ENCODE data around the gene IL17RB.

The IL17RB gene

DNA sequence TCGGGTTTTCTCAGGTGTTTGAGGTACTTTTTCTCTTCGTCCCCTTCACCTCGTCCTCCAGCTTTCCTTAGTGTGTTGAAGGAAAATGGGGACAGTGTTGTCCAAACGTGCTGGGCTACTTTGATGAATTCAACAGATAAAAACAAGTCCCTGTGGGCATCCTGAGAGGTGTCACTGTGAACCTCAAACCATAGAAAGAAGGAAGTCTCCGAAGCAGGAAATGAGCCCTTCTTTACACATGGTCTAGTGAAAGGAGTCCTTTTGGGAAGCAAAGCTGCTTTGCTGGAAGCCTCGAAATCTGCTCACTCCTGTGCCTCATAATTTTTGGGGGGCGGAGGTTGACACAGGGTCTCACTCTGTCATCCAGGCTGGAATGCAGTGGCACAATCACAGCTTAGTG, 10.6 kb downstream of the IL17RB start:
- Mint-ChIP-seq H3K9me3 (no peaks in the 10 kb centered on the region), H3K4me1 (no peaks in the 10 kb centered on the region), H3K27me3 (peaks cover 3% of the 10 kb centered on the region), H3K4me3 (no peak overlapping the region), H3K36me3 (ENCODE audit: low read depth) (peaks cover 4% of the 10 kb centered on the region), H3K27ac (no peak overlapping the region)
- no peak for DNase-seq
- ATAC-seq = no peak

DNA sequence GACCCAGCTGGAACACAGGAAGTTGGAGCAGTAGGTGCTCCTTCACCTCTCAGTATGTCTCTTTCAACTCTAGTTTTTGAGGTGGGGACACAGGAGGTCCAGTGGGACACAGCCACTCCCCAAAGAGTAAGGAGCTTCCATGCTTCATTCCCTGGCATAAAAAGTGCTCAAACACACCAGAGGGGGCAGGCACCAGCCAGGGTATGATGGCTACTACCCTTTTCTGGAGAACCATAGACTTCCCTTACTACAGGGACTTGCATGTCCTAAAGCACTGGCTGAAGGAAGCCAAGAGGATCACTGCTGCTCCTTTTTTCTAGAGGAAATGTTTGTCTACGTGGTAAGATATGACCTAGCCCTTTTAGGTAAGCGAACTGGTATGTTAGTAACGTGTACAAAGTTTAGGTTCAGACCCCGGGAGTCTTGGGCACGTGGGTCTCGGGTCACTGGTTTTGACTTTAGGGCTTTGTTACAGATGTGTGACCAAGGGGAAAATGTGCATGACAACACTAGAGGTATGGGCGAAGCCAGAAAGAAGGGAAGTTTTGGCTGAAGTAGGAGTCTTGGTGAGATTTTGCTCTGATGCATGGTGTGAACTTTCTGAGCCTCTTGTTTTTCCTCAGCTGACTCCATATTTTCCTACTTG, 11.9 kb downstream of the IL17RB start:
- no peak overlapping the region for H3K4me3 Mint-ChIP-seq
- no peaks in the 10 kb centered on the region for H3K4me1 Mint-ChIP-seq
- DNase-seq (no peak), ATAC-seq (no peak)
- no peaks in the 10 kb centered on the region for H3K9me3 Mint-ChIP-seq
- peaks cover 3% of the 10 kb centered on the region for H3K27me3 Mint-ChIP-seq
- H3K27ac Mint-ChIP-seq = no peak overlapping the region
- peaks cover 15% of the 10 kb centered on the region for H3K36me3 Mint-ChIP-seq (ENCODE audit: low read depth)

DNA sequence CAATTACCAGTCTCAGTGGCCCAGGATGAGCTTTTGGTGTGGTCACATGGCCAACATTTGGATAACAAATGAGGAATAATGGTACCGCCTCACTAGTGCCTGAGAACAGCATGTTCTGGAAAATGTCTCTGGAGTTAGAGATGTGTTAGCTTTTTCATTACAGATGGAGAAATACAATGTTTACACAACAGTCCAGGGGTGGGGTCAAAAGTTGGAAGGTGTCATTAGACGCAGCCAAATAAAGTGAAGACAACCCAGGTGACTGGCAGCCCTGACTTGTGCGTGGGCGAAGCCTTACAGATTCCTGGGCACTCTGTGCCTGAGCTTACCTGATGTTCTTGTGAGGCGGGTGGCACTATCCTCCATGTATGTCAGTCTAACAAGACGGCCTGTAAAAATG, 12.8 kb downstream of the IL17RB start:
- Mint-ChIP-seq H3K27me3 (peaks cover 1% of the 10 kb centered on the region), H3K36me3 (ENCODE audit: low read depth) (peaks cover 18% of the 10 kb centered on the region), H3K9me3 (no peaks in the 10 kb centered on the region), H3K4me1 (no peaks in the 10 kb centered on the region), H3K27ac (no peak overlapping the region), H3K4me3 (no peak overlapping the region)
- DNase-seq (no peak), ATAC-seq (no peak)

- Mint-ChIP-seq H3K27ac (no peak overlapping the region), H3K9me3 (no peaks in the 10 kb centered on the region), H3K36me3 (ENCODE audit: low read depth) (peaks cover 24% of the 10 kb centered on the region), H3K4me1 (no peaks in the 10 kb centered on the region), H3K4me3 (no peak overlapping the region), H3K27me3 (no peaks in the 10 kb centered on the region)
- no peak for DNase-seq
- ATAC-seq = no peak
Measured at GRCh38 chr3:53860196-53860595, 13.8 kb downstream of the IL17RB start.

GRCh38 chr3:53862241-53862640, 15.9 kb downstream of the IL17RB start:
- no peaks in the 10 kb centered on the region for H3K9me3 Mint-ChIP-seq
- H3K27me3 Mint-ChIP-seq = no peaks in the 10 kb centered on the region
- no peak overlapping the region for H3K4me3 Mint-ChIP-seq
- peaks cover 30% of the 10 kb centered on the region for H3K36me3 Mint-ChIP-seq (ENCODE audit: low read depth)
- DNase-seq (no peak), ATAC-seq (no peak)
- H3K27ac Mint-ChIP-seq = no peak overlapping the region
- H3K4me1 Mint-ChIP-seq = no peaks in the 10 kb centered on the region

DNA sequence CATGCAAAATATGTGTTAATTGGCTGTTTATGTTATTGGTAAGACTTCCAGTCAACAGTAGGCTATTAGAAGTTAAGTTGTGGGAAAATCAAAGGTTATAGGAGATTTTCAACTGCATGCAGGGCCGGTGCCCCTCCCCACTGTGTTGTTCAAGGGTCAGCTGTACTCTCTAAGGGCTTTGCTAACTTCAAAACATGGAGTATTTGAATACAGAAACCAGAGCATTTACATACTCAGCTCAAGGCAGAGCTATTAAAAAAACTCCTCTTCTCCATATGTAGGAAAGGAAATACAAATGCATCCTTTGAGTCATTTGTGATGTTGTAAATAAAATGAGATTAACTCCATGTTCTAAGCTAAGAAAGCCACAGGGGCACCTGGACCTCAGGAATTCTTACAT, 16.8 kb downstream of the IL17RB start:
- ATAC-seq (no peak), DNase-seq (no peak)
- Mint-ChIP-seq H3K27me3 (no peaks in the 10 kb centered on the region), H3K36me3 (ENCODE audit: low read depth) (peaks cover 36% of the 10 kb centered on the region), H3K9me3 (no peaks in the 10 kb centered on the region), H3K27ac (no peak overlapping the region), H3K4me3 (no peak overlapping the region), H3K4me1 (no peaks in the 10 kb centered on the region)

DNA sequence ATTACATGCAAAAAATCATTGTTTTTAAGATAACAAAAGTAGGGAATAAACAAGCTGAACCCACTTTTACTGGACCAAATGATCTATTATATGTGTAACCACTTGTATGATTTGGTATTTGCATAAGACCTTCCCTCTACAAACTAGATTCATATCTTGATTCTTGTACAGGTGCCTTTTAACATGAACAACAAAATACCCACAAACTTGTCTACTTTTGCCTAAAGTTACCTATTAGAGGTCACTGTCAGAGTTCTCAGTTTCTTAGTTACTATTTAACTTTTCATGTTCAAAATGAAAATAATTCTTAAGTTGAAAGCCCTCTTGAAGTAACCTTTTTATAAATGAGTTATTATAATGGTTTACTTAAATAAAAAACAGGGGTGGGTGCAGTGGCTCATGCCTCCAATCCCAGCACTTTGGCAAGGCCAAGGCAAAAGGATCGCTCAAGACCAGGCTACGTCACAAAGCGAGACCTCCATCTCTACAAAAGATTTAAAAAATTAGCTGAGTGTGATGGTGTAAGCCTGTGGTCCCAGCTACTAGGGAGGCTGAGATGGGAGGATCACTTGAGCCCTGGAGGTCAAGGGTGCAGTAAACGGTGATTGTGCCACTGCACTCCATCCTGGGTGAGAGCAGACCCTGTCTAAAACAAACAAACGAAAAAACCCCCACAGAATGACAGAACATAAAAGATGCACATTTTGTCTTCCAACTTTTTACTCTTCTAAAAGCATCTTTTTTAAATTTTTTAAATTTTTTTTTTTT, 19.5 kb downstream of the IL17RB start:
- Mint-ChIP-seq H3K36me3 (ENCODE audit: low read depth) (peaks cover 45% of the 10 kb centered on the region), H3K9me3 (no peaks in the 10 kb centered on the region), H3K27ac (no peak overlapping the region)

DNA sequence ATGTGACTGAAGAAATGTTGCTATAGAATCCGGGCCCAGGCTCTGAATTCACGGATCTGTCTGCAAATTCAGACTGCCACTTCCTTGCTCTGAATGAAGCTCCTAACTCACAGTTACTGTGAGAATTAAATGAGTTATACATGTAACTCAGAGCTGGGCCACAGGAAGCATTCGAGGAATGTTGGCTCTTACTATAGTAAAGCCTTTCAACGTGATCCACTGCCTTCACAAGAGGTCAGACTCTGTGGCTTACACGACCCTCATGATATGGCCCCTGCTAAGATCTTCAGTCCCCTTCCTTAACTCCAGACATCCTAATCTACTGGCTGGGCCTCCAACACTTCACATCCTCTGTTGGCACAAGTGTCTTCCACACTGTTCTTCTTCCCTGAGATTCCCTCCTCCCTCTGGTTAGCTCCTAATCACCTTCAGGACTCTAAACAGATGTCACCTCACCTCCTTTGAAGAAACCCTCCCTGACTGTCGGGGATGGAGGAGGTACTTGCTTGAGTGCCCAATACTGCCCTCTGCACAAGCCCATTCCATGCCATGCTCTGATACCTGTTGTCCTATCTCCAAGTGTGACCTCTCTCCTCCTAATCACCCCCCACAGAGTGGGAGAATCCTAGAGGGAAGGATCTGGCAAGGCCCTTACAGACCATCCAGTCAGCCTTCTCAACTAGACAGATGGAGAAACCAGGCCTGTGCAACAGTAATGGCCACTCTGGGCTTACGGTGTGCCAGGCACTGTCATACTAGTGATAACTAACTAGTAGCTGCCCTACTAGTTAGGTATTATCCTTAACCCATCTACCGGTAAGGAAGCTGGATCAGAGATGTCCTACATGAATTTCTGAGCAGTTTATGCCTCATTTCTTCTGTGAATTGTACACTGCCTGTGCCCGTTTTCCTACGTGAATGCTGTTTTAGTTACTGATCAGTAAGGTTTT, 34.3 kb downstream of the IL17RB start:
- Mint-ChIP-seq H3K4me3 (peak overlapping the region; percentile 99), H3K27ac (peak overlapping the region; percentile 98), H3K9me3 (no peaks in the 10 kb centered on the region), H3K36me3 (ENCODE audit: low read depth) (peaks cover 30% of the 10 kb centered on the region), H3K4me1 (peaks cover 21% of the 10 kb centered on the region), H3K27me3 (no peaks in the 10 kb centered on the region)
- no peak for ATAC-seq
- DNase-seq = no peak

More for the DNA sequence above, 19.5 kb downstream of the IL17RB start:
- Mint-ChIP-seq H3K4me1 (no peaks in the 10 kb centered on the region), H3K4me3 (no peak overlapping the region), H3K27me3 (no peaks in the 10 kb centered on the region)
- DNase-seq (no peak), ATAC-seq (no peak)

- Mint-ChIP-seq H3K4me3 (peak within 1 kb of the TSS; percentile 99), H3K4me1 (peaks cover 25% of the 10 kb centered on the region), H3K9me3 (no peaks in the 10 kb centered on the region), H3K27me3 (no peaks in the 10 kb centered on the region), H3K36me3 (ENCODE audit: low read depth) (peaks cover 27% of the 10 kb centered on the region), H3K27ac (peak within 1 kb of the TSS; percentile 98)
- DNase-seq (peak; percentile 88), ATAC-seq (peak; percentile 90)
Measured at GRCh38 chr3:53881691-53882593, 35.6 kb downstream of the IL17RB start, which contains the start of gene ACTR8. Gene ACTR8 (minus strand): TSS chr3:53882152. CDS start chr3:53882101, 51 bp downstream.

- H3K27ac Mint-ChIP-seq = no peak overlapping the region
- peaks cover 36% of the 10 kb centered on the region for H3K4me1 Mint-ChIP-seq
- H3K9me3 Mint-ChIP-seq = no peaks in the 10 kb centered on the region
- no peak for ATAC-seq
- no peak for DNase-seq
- H3K36me3 Mint-ChIP-seq (ENCODE audit: low read depth) = peaks cover 27% of the 10 kb centered on the region
- H3K27me3 Mint-ChIP-seq = no peaks in the 10 kb centered on the region
- H3K4me3 Mint-ChIP-seq = no peak overlapping the region
Measured at GRCh38 chr3:53883008-53883407, 36.6 kb downstream of the IL17RB start.

GRCh38 chr3:53884623-53885022, 38.3 kb downstream of the IL17RB start:
- Mint-ChIP-seq H3K4me3 (no peak overlapping the region), H3K9me3 (no peaks in the 10 kb centered on the region), H3K27me3 (no peaks in the 10 kb centered on the region), H3K36me3 (ENCODE audit: low read depth) (peaks cover 28% of the 10 kb centered on the region), H3K4me1 (peaks cover 46% of the 10 kb centered on the region), H3K27ac (no peak overlapping the region)
- DNase-seq (no peak), ATAC-seq (no peak)

DNA sequence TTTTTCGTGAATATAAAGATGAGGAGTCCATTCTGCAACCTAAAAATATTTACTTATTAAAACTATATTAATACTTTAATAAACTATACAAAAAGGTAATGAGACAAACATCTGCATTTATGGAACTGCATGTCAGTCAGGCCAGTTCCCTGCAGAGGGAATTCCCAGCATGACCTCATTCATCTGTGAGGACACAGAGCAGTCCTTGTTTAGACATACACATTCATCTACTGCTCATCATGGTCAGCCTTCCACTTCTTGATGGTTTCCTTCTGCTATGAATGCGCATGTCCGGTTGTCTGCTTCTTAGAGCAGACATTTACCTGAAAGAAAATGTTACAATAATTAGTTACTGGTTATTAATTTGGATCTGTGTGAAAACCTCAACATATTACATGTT, 38.9 kb downstream of the IL17RB start:
- no peak for ATAC-seq
- H3K27me3 Mint-ChIP-seq = no peaks in the 10 kb centered on the region
- H3K9me3 Mint-ChIP-seq = no peaks in the 10 kb centered on the region
- no peak for DNase-seq
- no peak overlapping the region for H3K4me3 Mint-ChIP-seq
- H3K27ac Mint-ChIP-seq = peak overlapping the region; percentile 17
- H3K4me1 Mint-ChIP-seq = peaks cover 47% of the 10 kb centered on the region
- peaks cover 29% of the 10 kb centered on the region for H3K36me3 Mint-ChIP-seq (ENCODE audit: low read depth)

DNA sequence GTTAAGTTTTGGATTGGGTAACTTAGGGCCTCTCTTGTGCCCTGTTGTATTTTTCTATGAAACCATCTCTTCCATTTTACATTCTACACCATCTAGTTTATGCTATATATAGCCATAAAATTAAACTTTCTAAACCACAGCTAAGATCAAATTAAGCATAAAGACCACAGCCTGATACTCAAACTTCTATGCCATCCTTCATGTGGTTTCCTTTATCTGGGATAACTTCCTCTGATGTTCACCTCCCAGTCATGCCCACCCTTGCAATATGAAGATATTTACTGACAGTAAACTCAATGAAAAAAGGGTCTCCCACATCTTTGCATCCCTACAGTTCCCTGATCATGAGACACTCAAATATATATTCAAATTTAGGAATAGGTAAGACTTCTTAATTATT, 41.1 kb downstream of the IL17RB start:
- peaks cover 36% of the 10 kb centered on the region for H3K36me3 Mint-ChIP-seq (ENCODE audit: low read depth)

DNA sequence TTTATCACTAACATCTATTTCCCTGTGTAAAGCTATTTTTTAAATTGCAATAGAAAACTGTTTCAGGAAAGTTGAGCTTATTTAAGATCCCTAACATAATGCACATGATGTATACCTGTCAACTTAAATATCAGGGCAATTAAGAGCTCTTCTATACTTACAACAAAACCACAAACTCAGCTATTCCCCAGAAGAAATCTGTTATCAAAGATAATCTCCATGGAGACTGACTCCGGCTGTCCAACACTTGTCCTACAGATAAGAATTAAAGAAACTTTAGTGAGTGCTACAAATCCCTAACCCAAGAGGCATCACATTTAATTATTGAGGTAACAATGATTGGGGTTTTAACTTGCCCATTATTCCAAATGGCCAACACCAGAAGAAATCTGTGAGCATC, 41.9 kb downstream of the IL17RB start:
- no peaks in the 10 kb centered on the region for H3K27me3 Mint-ChIP-seq
- peaks cover 9% of the 10 kb centered on the region for H3K9me3 Mint-ChIP-seq
- peaks cover 54% of the 10 kb centered on the region for H3K4me1 Mint-ChIP-seq
- no peak overlapping the region for H3K27ac Mint-ChIP-seq
- peaks cover 40% of the 10 kb centered on the region for H3K36me3 Mint-ChIP-seq (ENCODE audit: low read depth)
- DNase-seq (no peak), ATAC-seq (no peak)
- H3K4me3 Mint-ChIP-seq = no peak overlapping the region

More for the DNA sequence above, 41.1 kb downstream of the IL17RB start:
- ATAC-seq = no peak
- H3K9me3 Mint-ChIP-seq = peaks cover under 1% of the 10 kb centered on the region
- peaks cover 50% of the 10 kb centered on the region for H3K4me1 Mint-ChIP-seq
- H3K4me3 Mint-ChIP-seq = no peak overlapping the region
- no peak overlapping the region for H3K27ac Mint-ChIP-seq
- H3K27me3 Mint-ChIP-seq = no peaks in the 10 kb centered on the region
- no peak for DNase-seq

Measured in activated naive CD8-positive, alpha-beta T cell treated with anti-CD3 and anti-CD28 coated beads, Interleukin-2, amount 50 U/mL, for 24 hours (primary cell).